Transverse colon (tissue), 4 donors: ENCODE data around the gene ZNF708. TPM values are rescaled to one million over a fixed set of nuclear protein-coding genes. Genes with fewer than 3 reads are reported as not detected.
"Not testable (repeated sequence)": the region's sequence is repeated elsewhere in the genome, so short reads cannot be mapped to it uniquely, and the experiment has no call there.

Experiments
- DNase-seq: peaks from one replicate; pipeline ENCODE4 v3.0.0-alpha.2; 2019
- H3K27ac ChIP-seq, 4 donors: fragments of 200-600 bp; sonication (generic); 2 replicates each; pipeline ENCODE4 v1.5.1; 2016 to 2018; ENCODE audit warnings: inconsistent platforms in 4 of 4
- H3K27me3 ChIP-seq: fragments of 200-600 bp; sonication (generic); 2 replicates; pipeline ENCODE4 v1.5.1; 2017; ENCODE audit warnings: inconsistent platforms
- H3K36me3 ChIP-seq, 4 donors: fragments of 200-600 bp; sonication (generic); 2 replicates each; pipeline ENCODE4 v1.5.1; 2017 to 2019; ENCODE audit warnings: inconsistent platforms in 4 of 4
- H3K4me1 ChIP-seq, 4 donors: fragments of 200-600 bp; sonication (generic); 2 replicates each; pipeline ENCODE4 v1.5.1; 2017 to 2020; ENCODE audit warnings: inconsistent platforms in 4 of 4
- H3K4me3 ChIP-seq, 4 donors: fragments of 200-600 bp; sonication (generic); 1 replicate in 1 of 4; 2 replicates in 3 of 4; pipeline versions ENCODE4 v1.5.1 to v1.6.1; 2017 to 2019; ENCODE audit warnings: inconsistent platforms in 4 of 4
- H3K9me3 ChIP-seq, 2 donors: fragments of 200-600 bp; sonication (generic); 2 replicates each; pipeline ENCODE4 v1.5.1; 2017 to 2019; ENCODE audit warnings: inconsistent platforms in 2 of 2
- EP300 ChIP-seq: sonication (generic); formaldehyde crosslinking; IDR thresholded peaks from one replicate; pipeline ENCODE4 v1.6.1; 2017; ENCODE audit warnings: antibody characterized with exemption, low read depth
- POLR2A ChIP-seq: fragments of 450-650 bp; IDR thresholded peaks from one replicate; pipeline ENCODE4 v1.6.1; 2016; ENCODE audit warnings: antibody characterized with exemption, mild to moderate bottlenecking, moderate library complexity
- POLR2AphosphoS5 ChIP-seq, 3 donors: sonication (generic); formaldehyde crosslinking; IDR thresholded peaks; one replicate each; pipeline ENCODE4 v1.6.1; 2016; ENCODE audit warnings: antibody characterized with exemption in 3 of 3
- WGBS, 2 donors: methylation state at CpG; one replicate each; pipeline ENCODE4 v1.1.5; 2018; ENCODE audit warnings: low coverage in 1 of 2; 5-methylcytosine and 5-hydroxymethylcytosine counted together
- in situ Hi-C, 4 donors: fragments of 200-750 bp; cut with MboI; loops; one replicate each; pipeline versions ENCODE4 v1.15.0 to v1.15.1; 2017; ENCODE audit warnings: low sequenced_read_pairs in 3 of 4, low pct_ligation_motif_present in 1 of 4, low pct_unique_long_range_greater_than_20kb in 1 of 4
- intact Hi-C: fragments of 100-400 bp; cut with DNase I; formaldehyde crosslinking; loops from one replicate; pipeline ENCODE4 v1.15.1; 2023; ENCODE audit warnings: low total_unique reads
- total RNA-seq, 4 donors: library from RNA; depleted of rRNA; stranded (reverse); fragments of >200 nt; gene quantifications; one replicate each; pipeline ENCODE4 v1.1.0, GENCODE V29; 2016
- TF ChIP-seq, protein P1 (sequence below), 5 experiments: fragments of 200-600 bp in 3 of 5; fragments of 450-650 bp in 2 of 5; sonication (generic) in 3 of 5; IDR thresholded peaks; 1 replicate in 2 of 5; 2 replicates in 3 of 5; pipeline ENCODE4 v1.5.1; 2016 to 2017; ENCODE audit warnings: antibody characterized with exemption in 5 of 5, inconsistent platforms in 3 of 5, mild to moderate bottlenecking in 2 of 5, moderate library complexity in 1 of 5

ZNF708 gene
- total RNA-seq, 4 donors from 2014 or later = 12.7 to 21.4 (median 19.2) TPM

DNA sequence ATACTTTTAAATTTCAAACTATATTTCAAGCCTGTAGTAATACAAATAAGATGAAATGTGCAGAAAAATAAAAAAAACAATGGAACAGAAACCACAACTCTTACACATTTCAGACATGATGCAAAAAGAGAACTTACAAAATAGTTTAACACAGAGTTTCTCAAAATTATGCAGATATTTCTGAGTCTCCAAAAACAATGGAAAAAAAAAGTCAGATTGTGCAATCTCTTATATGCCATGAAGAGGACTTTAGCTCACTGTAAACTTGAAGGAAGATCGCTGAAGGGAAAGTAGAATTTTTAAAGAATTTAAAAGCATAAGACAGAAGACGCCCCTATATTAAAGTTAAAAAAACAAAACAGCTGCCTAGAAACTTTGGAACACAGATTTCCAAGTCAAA lies 20.4 kb downstream of the ZNF708 start:
- no peak for TF ChIP-seq POLR2AphosphoS5 (IDR thresholded peaks at IDR 0.05)
- no peak for DNase-seq
- Histone ChIP-seq H3K36me3 (peaks cover 0 to 56% (median 19%) of the 10 kb centered on the region in 4 donors), H3K27ac (no peak overlapping the region), H3K4me3 (no peak overlapping the region), H3K9me3 (peaks cover 0 to 3% of the 10 kb centered on the region in 2 donors), H3K4me1 (peaks cover 0 to under 1% (median 0%) of the 10 kb centered on the region in 4 donors), H3K27me3 (no peaks in the 10 kb centered on the region)
- 88 to 96% methylated on average over 2 of the region's 2 CpGs for WGBS, 2 donors
- intact Hi-C loops (no loop called here), in situ Hi-C loops (no loop called here)

DNA sequence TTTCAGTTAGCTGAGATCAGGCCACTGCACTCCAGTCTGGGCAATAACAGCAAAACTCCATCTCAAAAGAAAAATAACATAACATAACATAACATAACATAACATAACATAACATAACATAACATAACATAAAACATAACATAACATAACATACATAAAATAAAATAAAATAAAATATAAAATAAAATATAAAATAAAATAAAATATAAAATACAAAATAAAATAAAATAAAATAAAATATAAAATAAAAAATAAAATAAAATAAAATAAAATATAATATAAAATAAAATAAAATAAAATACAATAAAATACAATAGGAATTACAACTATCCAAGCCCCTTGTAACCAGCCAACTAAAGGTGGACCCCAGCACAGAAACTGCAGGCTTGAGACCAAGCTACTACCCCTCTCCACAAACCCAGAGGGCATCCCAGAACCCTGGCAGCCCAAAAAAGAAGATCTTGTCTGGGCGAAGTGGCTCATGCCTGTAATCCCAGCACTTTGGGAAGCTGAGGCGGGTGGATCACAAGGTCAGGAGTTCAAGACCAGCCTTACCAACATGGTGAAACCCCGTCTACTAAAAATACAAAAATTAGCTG lies 22.2 kb downstream of the ZNF708 start:
- H3K4me3 ChIP-seq, H3K4me1 ChIP-seq, in situ Hi-C loops, H3K9me3 ChIP-seq, H3K27me3 ChIP-seq, H3K27ac ChIP-seq, intact Hi-C loops, DNase-seq: not testable (repeated sequence)
- WGBS, 2 donors = 100% methylated on average over 1 to 3 of the region's 3 CpGs
- peaks cover 0 to 70% (median 31%) of the 10 kb centered on the region in 4 donors for H3K36me3 ChIP-seq

- H3K4me1 ChIP-seq = not testable (repeated sequence)
These were observed 35.4 kb downstream of the ZNF708 start for GRCh38 chr19:21293768-21294167.

DNA sequence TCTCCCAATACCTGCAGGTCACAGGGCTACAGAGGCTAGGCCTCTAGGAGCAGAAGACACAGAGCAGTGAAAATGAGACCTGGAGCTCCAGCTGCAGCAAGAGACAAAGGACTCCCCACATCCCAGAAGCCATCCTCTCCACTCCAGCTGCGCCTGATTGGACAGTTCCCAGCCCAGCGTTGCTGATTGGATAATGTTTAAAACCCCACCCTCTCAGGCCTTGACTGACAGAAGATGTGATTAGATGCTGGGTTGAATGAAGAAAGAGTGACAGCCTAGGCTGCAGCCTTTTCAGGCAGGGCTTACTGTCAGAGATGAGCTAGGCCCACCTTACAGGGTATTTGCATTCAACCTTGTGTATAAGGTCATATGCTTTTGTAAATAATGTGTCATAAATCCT lies 59.4 kb downstream of the ZNF708 start:
- DNase-seq = no peak
- Histone ChIP-seq H3K4me3 (no peak overlapping the region), H3K27ac (no peak overlapping the region), H3K9me3 (peaks cover 17 to 18% of the 10 kb centered on the region in 2 donors), H3K27me3 (no peaks in the 10 kb centered on the region), H3K36me3 (no peaks in the 10 kb centered on the region), H3K4me1 (no peaks in the 10 kb centered on the region)
- in situ Hi-C loops = no loop called here
- 89% methylated on average over 2 of the region's 2 CpGs; no CpG with 5 or more reads in 1 of the 2 donors for WGBS, 2 donors
- TF ChIP-seq, protein P1, sequence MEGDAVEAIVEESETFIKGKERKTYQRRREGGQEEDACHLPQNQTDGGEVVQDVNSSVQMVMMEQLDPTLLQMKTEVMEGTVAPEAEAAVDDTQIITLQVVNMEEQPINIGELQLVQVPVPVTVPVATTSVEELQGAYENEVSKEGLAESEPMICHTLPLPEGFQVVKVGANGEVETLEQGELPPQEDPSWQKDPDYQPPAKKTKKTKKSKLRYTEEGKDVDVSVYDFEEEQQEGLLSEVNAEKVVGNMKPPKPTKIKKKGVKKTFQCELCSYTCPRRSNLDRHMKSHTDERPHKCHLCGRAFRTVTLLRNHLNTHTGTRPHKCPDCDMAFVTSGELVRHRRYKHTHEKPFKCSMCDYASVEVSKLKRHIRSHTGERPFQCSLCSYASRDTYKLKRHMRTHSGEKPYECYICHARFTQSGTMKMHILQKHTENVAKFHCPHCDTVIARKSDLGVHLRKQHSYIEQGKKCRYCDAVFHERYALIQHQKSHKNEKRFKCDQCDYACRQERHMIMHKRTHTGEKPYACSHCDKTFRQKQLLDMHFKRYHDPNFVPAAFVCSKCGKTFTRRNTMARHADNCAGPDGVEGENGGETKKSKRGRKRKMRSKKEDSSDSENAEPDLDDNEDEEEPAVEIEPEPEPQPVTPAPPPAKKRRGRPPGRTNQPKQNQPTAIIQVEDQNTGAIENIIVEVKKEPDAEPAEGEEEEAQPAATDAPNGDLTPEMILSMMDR (IDR thresholded peaks at IDR 0.05) = no peak
- no peak for TF ChIP-seq EP300
- no peak for TF ChIP-seq POLR2AphosphoS5 (IDR thresholded peaks at IDR 0.05)
- intact Hi-C loops = no loop called here

More at GRCh38 chr19:21293768-21294167, 35.4 kb downstream of the ZNF708 start:
- peaks cover 0 to 68% (median 28%) of the 10 kb centered on the region in 4 donors for H3K36me3 ChIP-seq
- intact Hi-C loops, DNase-seq, H3K27me3 ChIP-seq, H3K4me3 ChIP-seq, H3K27ac ChIP-seq, in situ Hi-C loops: not testable (repeated sequence)
- H3K9me3 ChIP-seq = peaks cover 67 to 69% of the 10 kb centered on the region in 2 donors
- 80 to 84% methylated on average over 1 of the region's 1 CpG for WGBS, 2 donors

GRCh38 chr19:21264891-21265290 lies 64.3 kb downstream of the ZNF708 start:
- in situ Hi-C loops = no loop called here
- peaks cover 3 to 6% of the 10 kb centered on the region in 2 donors for H3K9me3 ChIP-seq
- H3K36me3 ChIP-seq = no peaks in the 10 kb centered on the region
- H3K27me3 ChIP-seq = no peaks in the 10 kb centered on the region
- TF ChIP-seq EP300 = no peak
- TF ChIP-seq POLR2AphosphoS5 (IDR thresholded peaks at IDR 0.05) = no peak
- no peak for TF ChIP-seq POLR2A
- TF ChIP-seq, protein P1 (IDR thresholded peaks at IDR 0.05) = no peak
- no peak overlapping the region for H3K27ac ChIP-seq
- H3K4me1 ChIP-seq = no peaks in the 10 kb centered on the region
- H3K4me3 ChIP-seq = no peak overlapping the region
- intact Hi-C loops = loop anchor here (5.0 kb wide), 1 partner anchor 1738 kb away; the partner anchor contains the start of gene YJEFN3
- no peak for DNase-seq
- 97% methylated on average over 9 of the region's 12 CpGs; no CpG with 5 or more reads in 1 of the 2 donors for WGBS, 2 donors
